SK-N-SH (cell line): ENCODE data around the gene OR9A2.

Source experiments
- EZH2phosphoT487 ChIP-seq: fragments of 200-600 bp; sonication (generic); IDR thresholded peaks from 2 replicates; pipeline ENCODE4 v1.6.1; 2017; ENCODE audit warnings: low read depth, mixed run types, mild to moderate bottlenecking, antibody characterized with exemption, moderate library complexity, borderline replicate concordance
- NFIC ChIP-seq: IDR thresholded peaks from 2 replicates; pipeline ENCODE4 v1.4.0; 2012; ENCODE audit warnings: borderline replicate concordance
- POLR2AphosphoS5 ChIP-seq: IDR thresholded peaks from 2 replicates; pipeline ENCODE4 v1.6.1; 2012; ENCODE audit warnings: low read depth, low read length
- TCF12 ChIP-seq: IDR thresholded peaks from 2 replicates; pipeline ENCODE4 v1.4.0; 2012

DNA sequence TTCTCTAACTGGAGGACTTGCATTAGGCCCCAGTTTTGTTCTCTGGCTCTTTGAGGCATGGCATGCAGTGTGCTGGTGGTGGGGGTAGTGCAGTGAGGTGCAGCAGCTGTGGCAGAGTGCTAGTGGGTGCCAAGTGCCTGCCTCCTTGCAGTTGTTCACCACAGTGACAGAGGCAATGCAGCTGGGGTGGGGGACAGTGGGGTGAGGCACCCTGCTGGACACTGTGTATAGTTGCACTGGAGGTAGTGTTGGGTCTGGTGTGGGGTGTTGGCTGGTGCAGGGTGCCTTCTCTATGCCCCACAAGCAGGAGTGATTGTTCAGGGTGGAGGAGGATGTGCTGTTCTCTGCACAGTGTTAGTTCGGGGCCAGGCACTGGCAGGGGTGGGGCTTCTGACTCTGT lies 43.1 kb downstream of the OR9A2 start:
- TF ChIP-seq POLR2AphosphoS5 (no peak), NFIC (no peak), TCF12 (no peak), EZH2phosphoT487 (no peak)
